ENCODE results near the gene CPNE1.
A peak's percentile ranks its signal among the peaks of the same experiment; 100 is the strongest.

Gene CPNE1

GRCh38 chr20:35618263-35619131 lies 46.2 kb downstream of the CPNE1 start:
- DNase-seq: peak; percentile 61

GRCh38 chr20:35617397-35618262 lies 47.1 kb downstream of the CPNE1 start:
- DNase-seq: peak; percentile 89

- peak; percentile 91 for DNase-seq
Observed at GRCh38 chr20:35616465-35617396, 48.0 kb downstream of the CPNE1 start.

- DNase-seq: peak; percentile 100
Observed at GRCh38 chr20:35615667-35616464, 48.8 kb downstream of the CPNE1 start, which contains the start of gene SPAG4. SPAG4 (plus strand) TSS chr20:35615829; CDS start chr20:35616004, 175 bp downstream.

GRCh38 chr20:35611482-35611881 lies 53.2 kb downstream of the CPNE1 start:
- no peak for DNase-seq

- no peak for DNase-seq
Observed at GRCh38 chr20:35610833-35611427, 53.8 kb downstream of the CPNE1 start.

GRCh38 chr20:35607003-35607735 lies 57.5 kb downstream of the CPNE1 start:
- no peak for DNase-seq

GRCh38 chr20:35606127-35606526 lies 58.6 kb downstream of the CPNE1 start:
- DNase-seq: no peak

- DNase-seq: peak; percentile 64
Observed at GRCh38 chr20:35604449-35604747, 60.3 kb downstream of the CPNE1 start.

GRCh38 chr20:35603695-35604448 lies 60.8 kb downstream of the CPNE1 start:
- no peak for DNase-seq

- DNase-seq: no peak
Observed at GRCh38 chr20:35602851-35603495, 61.7 kb downstream of the CPNE1 start.

- no peak for DNase-seq
Observed at GRCh38 chr20:35601990-35602389, 62.7 kb downstream of the CPNE1 start.

- peak; percentile 85 for DNase-seq
Observed at GRCh38 chr20:35600993-35601973, 63.4 kb downstream of the CPNE1 start.

GRCh38 chr20:35600176-35600992 lies 64.3 kb downstream of the CPNE1 start:
- no peak for DNase-seq

GRCh38 chr20:35599776-35600120 lies 65.0 kb downstream of the CPNE1 start:
- no peak for DNase-seq

GRCh38 chr20:35598899-35599775 lies 65.6 kb downstream of the CPNE1 start:
- peak; percentile 30 for DNase-seq
